GM23338 (cell line): Measurements from ENCODE around the gene SIL1. TPM values are rescaled to one million over a fixed set of nuclear protein-coding genes. Genes with fewer than 3 reads are reported as not detected.
A peak's percentile ranks its signal among the peaks of the same experiment; 100 is the strongest.

Experiments
- ATAC-seq: fragments of 200-7000 bp; cut with Tn5 transposase; 3 replicates; pipeline ENCODE4 v1.9.1; 2020
- DNase-seq: peaks from one replicate; pipeline ENCODE4 v3.0.0-alpha.2; 2015; ENCODE audit warnings: low spot score
- H2AFZ ChIP-seq: fragments of 200-600 bp; sonication (generic); 2 replicates; pipeline ENCODE4 v1.8.0; 2016; ENCODE audit warnings: antibody characterized with exemption, mild to moderate bottlenecking, moderate library complexity
- H3F3A ChIP-seq: fragments of 200-600 bp; sonication (generic); replicated peaks from 2 replicates; pipeline ENCODE4 v1.8.0; 2017; ENCODE audit warnings: antibody characterized with exemption, mixed run types, low read depth
- H3K27ac ChIP-seq: fragments of 200-600 bp; sonication (generic); 2 replicates; pipeline ENCODE4 v1.6.1; 2016; ENCODE audit warnings: low read depth
- H3K27me3 ChIP-seq: fragments of 200-600 bp; sonication (generic); 2 replicates; pipeline ENCODE4 v1.8.0; 2016; ENCODE audit warnings: mild to moderate bottlenecking, mixed run types, moderate library complexity; ENCODE audit not compliant: insufficient read depth
- H3K36me3 ChIP-seq: fragments of 200-600 bp; sonication (generic); 2 replicates; pipeline ENCODE4 v1.8.0; 2016; ENCODE audit warnings: mild to moderate bottlenecking; ENCODE audit not compliant: insufficient read depth
- H3K4me1 ChIP-seq: fragments of 200-600 bp; sonication (generic); 2 replicates; pipeline ENCODE4 v1.8.0; 2016; ENCODE audit warnings: mild to moderate bottlenecking, moderate library complexity; ENCODE audit not compliant: insufficient read depth
- H3K4me2 ChIP-seq: fragments of 200-600 bp; sonication (generic); 2 replicates; pipeline ENCODE4 v1.7.1; 2017; ENCODE audit warnings: mixed run types
- H3K4me3 ChIP-seq: fragments of 200-600 bp; sonication (generic); 2 replicates; pipeline ENCODE4 v1.6.1; 2016; ENCODE audit warnings: mixed run types
- H3K79me2 ChIP-seq: fragments of 200-600 bp; sonication (generic); replicated peaks from 2 replicates; pipeline ENCODE4 v1.8.0; 2017; ENCODE audit warnings: mild to moderate bottlenecking; ENCODE audit not compliant: insufficient read depth
- H3K9me2 ChIP-seq: fragments of 200-600 bp; sonication (generic); 2 replicates; pipeline ENCODE4 v1.8.0; 2017; ENCODE audit not compliant: insufficient read depth
- H4K20me1 ChIP-seq: fragments of 200-600 bp; sonication (generic); replicated peaks from 2 replicates; pipeline ENCODE4 v1.8.0; 2017; ENCODE audit warnings: mild to moderate bottlenecking; ENCODE audit not compliant: insufficient read depth
- H3K27ac Mint-ChIP-seq: 2 replicates; pipeline ENCODE4 v1.8.0; 2020; ENCODE audit warnings: inconsistent platforms, mild to moderate bottlenecking, moderate library complexity, mixed read lengths
- H3K27me3 Mint-ChIP-seq: 3 replicates; pipeline ENCODE4 v1.8.0; 2022; ENCODE audit warnings: low read depth, mild to moderate bottlenecking, moderate library complexity, mixed read lengths, inconsistent platforms; ENCODE audit not compliant: insufficient read depth, poor library complexity
- H3K36me3 Mint-ChIP-seq: 3 replicates; pipeline ENCODE4 v1.8.0; 2021; ENCODE audit warnings: low read depth, mild to moderate bottlenecking, inconsistent platforms, moderate library complexity, mixed read lengths
- H3K4me1 Mint-ChIP-seq: 3 replicates; pipeline ENCODE4 v1.8.0; 2020; ENCODE audit warnings: mild to moderate bottlenecking, inconsistent platforms, mixed read lengths
- H3K4me3 Mint-ChIP-seq: 3 replicates; pipeline ENCODE4 v1.8.0; 2021; ENCODE audit warnings: moderate library complexity, mild to moderate bottlenecking, inconsistent platforms, mixed read lengths
- H3K9me3 Mint-ChIP-seq: 3 replicates; pipeline ENCODE4 v1.8.0; 2020; ENCODE audit warnings: moderate library complexity, mild to moderate bottlenecking, inconsistent platforms, mixed read lengths
- CREB1 ChIP-seq: fragments of 250-450 bp; sonication (Bioruptor Pico); IDR thresholded peaks from 2 replicates; pipeline ENCODE4 v1.5.0; 2020; ENCODE audit warnings: low read depth, mild to moderate bottlenecking, moderate library complexity
- EZH2 ChIP-seq: fragments of 200-600 bp; sonication (generic); IDR thresholded peaks from one replicate; pipeline ENCODE4 v1.8.0; 2017; ENCODE audit warnings: antibody characterized with exemption, mild to moderate bottlenecking, low read depth; ENCODE audit not compliant: unreplicated experiment
- EZH2phosphoT487 ChIP-seq: fragments of 200-600 bp; sonication (generic); IDR thresholded peaks from one replicate; pipeline ENCODE4 v1.8.1; 2018; ENCODE audit warnings: antibody characterized with exemption; ENCODE audit not compliant: unreplicated experiment
- JUNB ChIP-seq: IDR thresholded peaks from one replicate; pipeline ENCODE4 v1.6.1; 2016; ENCODE audit warnings: antibody characterized with exemption; ENCODE audit not compliant: unreplicated experiment
- NANOG ChIP-seq: IDR thresholded peaks from 2 replicates; pipeline ENCODE4 v1.6.1; 2016; ENCODE audit warnings: antibody characterized with exemption, borderline replicate concordance
- POLR2AphosphoS5 ChIP-seq: IDR thresholded peaks from 2 replicates; pipeline ENCODE4 v1.6.1; 2016; ENCODE audit warnings: antibody characterized with exemption, low read depth
- STAT1 ChIP-seq: IDR thresholded peaks from one replicate; pipeline ENCODE4 v1.6.1; 2016; ENCODE audit warnings: antibody characterized with exemption; ENCODE audit not compliant: unreplicated experiment
- ZNF331 ChIP-seq: fragments of 250-450 bp; sonication (Bioruptor Pico); IDR thresholded peaks from 2 replicates; pipeline ENCODE4 v1.5.0; 2020; ENCODE audit warnings: low read depth, mild to moderate bottlenecking, moderate library complexity
- polyA plus RNA-seq: library from polyadenylated mRNA; unstranded; fragments of >200 nt; fragmentation: Nextera tagmentation; extraction: Ambion mirVana; gene quantifications from 2 replicates; pipeline ENCODE4 v1.2.1, GENCODE V29; 2016
- total RNA-seq: library from RNA; depleted of rRNA; stranded (reverse); fragments of >200 nt; shearing (Covaris generic); gene quantifications from 2 replicates; pipeline ENCODE4 v1.2.3, GENCODE V29; 2014
- TF ChIP-seq, protein P1 (sequence below), 2 experiments: fragments of 200-600 bp in 1 of 2; sonication (generic) in 1 of 2; conservative IDR thresholded peaks; 2 replicates each; pipeline versions ENCODE4 v1.5.1 to v1.6.1; 2016 to 2017; ENCODE audit warnings: antibody characterized with exemption in 2 of 2, low read depth in 2 of 2, mild to moderate bottlenecking in 2 of 2, moderate library complexity in 1 of 2
- TF ChIP-seq, protein P2 (sequence below): IDR thresholded peaks from 2 replicates; pipeline ENCODE4 v1.6.1; 2016; ENCODE audit warnings: antibody characterized with exemption
- TF ChIP-seq, protein P3 (sequence below): IDR thresholded peaks from one replicate; pipeline ENCODE4 v1.6.1; 2018; ENCODE audit warnings: antibody characterized with exemption; ENCODE audit not compliant: unreplicated experiment

Gene SIL1
- total and polyA plus RNA-seq, 2 experiments from 2014 or later, result 5.5 to 5.9 TPM

DNA sequence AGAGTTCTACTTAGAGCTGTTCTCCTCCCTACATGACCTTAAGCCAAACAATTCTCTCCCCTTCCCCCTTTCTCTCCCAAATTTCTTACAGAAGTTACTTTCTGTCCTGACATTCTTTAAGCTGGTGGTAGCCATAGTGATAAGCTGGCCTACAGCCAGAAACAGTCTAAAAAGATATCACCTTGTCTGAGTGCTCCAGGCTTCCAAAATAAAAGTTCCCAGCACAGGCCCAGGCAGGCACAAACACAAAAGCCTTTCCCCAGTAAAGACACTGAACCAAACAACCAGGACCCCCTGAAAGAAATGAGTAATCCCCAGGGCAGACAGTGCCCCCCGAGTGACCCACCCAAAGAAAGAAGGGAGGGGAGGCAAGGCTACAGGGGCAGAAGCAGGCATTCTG lies 19.2 kb downstream of the SIL1 start (continued):
- TF ChIP-seq STAT1, result no peak
- TF ChIP-seq, protein P1, sequence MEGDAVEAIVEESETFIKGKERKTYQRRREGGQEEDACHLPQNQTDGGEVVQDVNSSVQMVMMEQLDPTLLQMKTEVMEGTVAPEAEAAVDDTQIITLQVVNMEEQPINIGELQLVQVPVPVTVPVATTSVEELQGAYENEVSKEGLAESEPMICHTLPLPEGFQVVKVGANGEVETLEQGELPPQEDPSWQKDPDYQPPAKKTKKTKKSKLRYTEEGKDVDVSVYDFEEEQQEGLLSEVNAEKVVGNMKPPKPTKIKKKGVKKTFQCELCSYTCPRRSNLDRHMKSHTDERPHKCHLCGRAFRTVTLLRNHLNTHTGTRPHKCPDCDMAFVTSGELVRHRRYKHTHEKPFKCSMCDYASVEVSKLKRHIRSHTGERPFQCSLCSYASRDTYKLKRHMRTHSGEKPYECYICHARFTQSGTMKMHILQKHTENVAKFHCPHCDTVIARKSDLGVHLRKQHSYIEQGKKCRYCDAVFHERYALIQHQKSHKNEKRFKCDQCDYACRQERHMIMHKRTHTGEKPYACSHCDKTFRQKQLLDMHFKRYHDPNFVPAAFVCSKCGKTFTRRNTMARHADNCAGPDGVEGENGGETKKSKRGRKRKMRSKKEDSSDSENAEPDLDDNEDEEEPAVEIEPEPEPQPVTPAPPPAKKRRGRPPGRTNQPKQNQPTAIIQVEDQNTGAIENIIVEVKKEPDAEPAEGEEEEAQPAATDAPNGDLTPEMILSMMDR (conservative IDR thresholded peaks at IDR 0.05; ENCODE audit: low read depth in 2 of 2), result no peak

DNA sequence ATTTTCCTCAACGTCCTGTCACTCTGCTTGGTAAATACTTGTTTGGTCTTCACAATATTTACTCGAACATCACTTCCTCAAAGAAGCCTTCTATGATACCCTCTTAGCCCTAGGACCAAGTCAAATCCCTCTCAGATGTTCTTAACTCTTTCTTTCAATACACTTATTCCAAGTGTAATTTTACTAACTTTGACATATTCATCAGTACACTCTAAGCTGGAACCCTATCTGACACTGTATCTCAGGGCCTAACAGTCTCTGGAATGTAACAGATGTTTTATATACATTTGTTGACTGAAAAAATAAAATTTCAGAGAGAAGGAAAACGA lies 19.6 kb downstream of the SIL1 start:
- peaks cover 4% of the 10 kb centered on the region for H3K27me3 Mint-ChIP-seq
- H3K36me3 Mint-ChIP-seq, result no peaks in the 10 kb centered on the region
- no peak overlapping the region for H3K27ac ChIP-seq
- peaks cover 16% of the 10 kb centered on the region for H3K4me1 Mint-ChIP-seq
- no peaks in the 10 kb centered on the region for H3K27me3 ChIP-seq
- H4K20me1 ChIP-seq, result no peaks in the 10 kb centered on the region; the same call in 1 of the 2 replicates
- H3F3A ChIP-seq, result no peaks in the 10 kb centered on the region
- H3K4me2 ChIP-seq, result 0 out of 2 replicates have a peak overlapping the region, but pooled peaks have one; percentile 4
- no peak overlapping the region for H2AFZ ChIP-seq
- no peak for DNase-seq
- H3K9me3 Mint-ChIP-seq, result no peaks in the 10 kb centered on the region; the same call in 2 of the 3 replicates
- ATAC-seq, result no peak
- H3K4me1 ChIP-seq, result no peaks in the 10 kb centered on the region
- H3K79me2 ChIP-seq, result no peaks in the 10 kb centered on the region
- no peaks in the 10 kb centered on the region for H3K9me2 ChIP-seq
- H3K4me3 ChIP-seq, result no peak overlapping the region
- H3K36me3 ChIP-seq, result no peaks in the 10 kb centered on the region
- H3K27ac Mint-ChIP-seq, result no peak overlapping the region
- H3K4me3 Mint-ChIP-seq, result no peak overlapping the region
- no peak for TF ChIP-seq POLR2AphosphoS5
- TF ChIP-seq NANOG, result no peak
- no peak for TF ChIP-seq JUNB
- TF ChIP-seq, protein P2, sequence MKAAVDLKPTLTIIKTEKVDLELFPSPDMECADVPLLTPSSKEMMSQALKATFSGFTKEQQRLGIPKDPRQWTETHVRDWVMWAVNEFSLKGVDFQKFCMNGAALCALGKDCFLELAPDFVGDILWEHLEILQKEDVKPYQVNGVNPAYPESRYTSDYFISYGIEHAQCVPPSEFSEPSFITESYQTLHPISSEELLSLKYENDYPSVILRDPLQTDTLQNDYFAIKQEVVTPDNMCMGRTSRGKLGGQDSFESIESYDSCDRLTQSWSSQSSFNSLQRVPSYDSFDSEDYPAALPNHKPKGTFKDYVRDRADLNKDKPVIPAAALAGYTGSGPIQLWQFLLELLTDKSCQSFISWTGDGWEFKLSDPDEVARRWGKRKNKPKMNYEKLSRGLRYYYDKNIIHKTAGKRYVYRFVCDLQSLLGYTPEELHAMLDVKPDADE, result no peak
- TF ChIP-seq CREB1 (CRISPR knock-in tag), result no peak
- TF ChIP-seq, protein P1 (conservative IDR thresholded peaks at IDR 0.05; ENCODE audit: low read depth in 2 of 2), result no peak
- TF ChIP-seq ZNF331 (CRISPR knock-in tag), result no peak
- TF ChIP-seq STAT1, result no peak
- TF ChIP-seq EZH2, result no peak
- TF ChIP-seq EZH2phosphoT487, result no peak
- TF ChIP-seq, protein P3, sequence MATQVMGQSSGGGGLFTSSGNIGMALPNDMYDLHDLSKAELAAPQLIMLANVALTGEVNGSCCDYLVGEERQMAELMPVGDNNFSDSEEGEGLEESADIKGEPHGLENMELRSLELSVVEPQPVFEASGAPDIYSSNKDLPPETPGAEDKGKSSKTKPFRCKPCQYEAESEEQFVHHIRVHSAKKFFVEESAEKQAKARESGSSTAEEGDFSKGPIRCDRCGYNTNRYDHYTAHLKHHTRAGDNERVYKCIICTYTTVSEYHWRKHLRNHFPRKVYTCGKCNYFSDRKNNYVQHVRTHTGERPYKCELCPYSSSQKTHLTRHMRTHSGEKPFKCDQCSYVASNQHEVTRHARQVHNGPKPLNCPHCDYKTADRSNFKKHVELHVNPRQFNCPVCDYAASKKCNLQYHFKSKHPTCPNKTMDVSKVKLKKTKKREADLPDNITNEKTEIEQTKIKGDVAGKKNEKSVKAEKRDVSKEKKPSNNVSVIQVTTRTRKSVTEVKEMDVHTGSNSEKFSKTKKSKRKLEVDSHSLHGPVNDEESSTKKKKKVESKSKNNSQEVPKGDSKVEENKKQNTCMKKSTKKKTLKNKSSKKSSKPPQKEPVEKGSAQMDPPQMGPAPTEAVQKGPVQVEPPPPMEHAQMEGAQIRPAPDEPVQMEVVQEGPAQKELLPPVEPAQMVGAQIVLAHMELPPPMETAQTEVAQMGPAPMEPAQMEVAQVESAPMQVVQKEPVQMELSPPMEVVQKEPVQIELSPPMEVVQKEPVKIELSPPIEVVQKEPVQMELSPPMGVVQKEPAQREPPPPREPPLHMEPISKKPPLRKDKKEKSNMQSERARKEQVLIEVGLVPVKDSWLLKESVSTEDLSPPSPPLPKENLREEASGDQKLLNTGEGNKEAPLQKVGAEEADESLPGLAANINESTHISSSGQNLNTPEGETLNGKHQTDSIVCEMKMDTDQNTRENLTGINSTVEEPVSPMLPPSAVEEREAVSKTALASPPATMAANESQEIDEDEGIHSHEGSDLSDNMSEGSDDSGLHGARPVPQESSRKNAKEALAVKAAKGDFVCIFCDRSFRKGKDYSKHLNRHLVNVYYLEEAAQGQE, result no peak
